ENCODE data around the gene ROBO2.

ROBO2 gene

DNA sequence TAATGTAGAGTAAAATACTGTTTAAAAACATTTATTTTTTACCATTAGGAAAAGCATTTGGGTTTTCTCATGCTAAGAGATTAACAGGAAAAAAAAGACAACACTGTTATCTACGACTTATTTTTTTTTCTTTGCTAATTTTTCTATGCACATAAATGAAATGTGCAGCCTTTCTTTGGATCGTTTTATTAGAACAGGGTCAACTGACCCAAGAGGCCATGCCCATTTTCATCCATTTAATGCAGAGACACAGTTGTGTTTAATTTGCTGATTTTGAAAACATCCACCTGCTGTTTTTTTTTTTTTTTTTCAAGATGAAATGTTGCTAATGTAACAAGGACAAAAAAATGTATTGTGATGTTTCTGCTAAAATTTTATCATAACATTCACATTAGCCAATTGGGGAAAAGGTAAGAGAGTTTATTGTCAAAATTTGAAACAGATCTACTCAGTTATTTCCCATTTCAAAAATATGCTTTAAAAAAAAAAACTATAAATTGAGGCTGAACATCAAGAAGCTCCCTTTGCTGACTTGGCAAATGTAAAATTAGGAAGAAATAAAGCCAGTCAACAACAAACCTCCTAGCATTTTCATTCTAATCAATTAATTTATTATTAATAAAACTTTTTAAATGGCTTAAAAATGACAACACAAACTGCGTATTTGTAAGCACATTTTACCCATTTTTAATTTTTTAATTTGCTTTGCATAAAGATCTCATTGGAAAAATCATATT is 485.2 kb downstream of the ROBO2 start:
- DNase-seq: no peak

DNA sequence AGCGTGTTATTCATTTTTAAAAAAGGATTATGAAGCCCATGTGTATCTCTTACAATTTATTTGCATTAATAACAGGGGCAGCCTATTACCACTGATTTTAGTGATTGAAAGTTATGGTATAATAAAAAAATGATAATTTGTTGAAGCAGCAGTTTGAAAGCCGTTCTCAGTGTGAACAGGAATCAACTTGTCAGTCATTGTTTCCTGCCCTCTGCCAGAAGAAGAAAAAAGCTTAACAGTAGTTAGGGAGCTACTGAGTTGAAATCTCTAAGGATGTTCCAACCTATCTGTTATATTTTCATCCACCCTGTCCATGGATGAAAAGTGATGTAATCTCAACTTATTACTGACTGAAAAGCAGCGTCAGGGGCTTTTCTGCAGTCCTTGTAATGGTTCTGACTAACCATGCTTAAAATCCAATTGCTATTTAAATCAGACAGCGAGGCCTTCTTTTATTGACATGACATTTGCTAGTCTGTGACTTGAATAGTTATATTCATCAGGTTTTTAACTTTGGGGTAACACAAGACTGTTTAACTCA is 486.7 kb downstream of the ROBO2 start:
- no peak for DNase-seq

DNA sequence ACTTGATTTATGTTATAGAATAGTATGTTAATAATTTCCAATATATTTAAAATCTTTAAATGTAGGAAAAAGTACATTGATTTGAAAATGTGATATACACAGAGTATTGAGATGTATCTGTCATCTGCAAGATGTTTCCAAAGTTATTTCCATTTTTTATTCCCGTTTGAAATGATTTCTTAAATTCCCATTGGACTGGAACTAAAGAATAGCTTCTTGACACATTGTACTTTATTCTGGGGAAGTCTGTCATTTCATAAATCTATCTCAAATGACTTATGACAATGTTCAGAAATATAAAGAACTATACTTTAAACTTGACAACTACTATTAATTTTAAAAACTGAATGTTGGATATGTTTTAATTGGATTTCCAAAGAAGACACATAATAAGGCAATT is 489.6 kb downstream of the ROBO2 start:
- DNase-seq: no peak

DNA sequence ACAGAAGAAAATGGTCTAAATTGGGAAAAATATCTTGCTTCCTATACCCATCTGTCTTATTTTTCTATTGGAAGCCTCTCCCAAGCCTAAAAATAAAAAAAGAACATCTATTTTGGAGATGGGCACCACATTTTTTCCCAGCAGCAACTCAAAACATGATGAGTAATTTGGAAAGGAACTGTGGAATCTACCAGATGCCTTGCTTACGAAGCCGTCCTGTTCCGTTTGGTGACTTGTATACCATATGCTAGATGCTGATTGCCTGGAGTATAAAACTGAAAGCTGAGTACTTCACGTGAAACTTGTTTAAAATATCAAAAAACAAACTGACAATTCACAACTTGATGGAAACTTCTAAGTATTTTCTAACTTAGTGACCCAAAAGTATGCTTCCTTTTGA is 491.0 kb downstream of the ROBO2 start:
- no peak for DNase-seq

GRCh38 chr3:77535116-77535515 is 495.2 kb downstream of the ROBO2 start:
- no peak for DNase-seq

DNA sequence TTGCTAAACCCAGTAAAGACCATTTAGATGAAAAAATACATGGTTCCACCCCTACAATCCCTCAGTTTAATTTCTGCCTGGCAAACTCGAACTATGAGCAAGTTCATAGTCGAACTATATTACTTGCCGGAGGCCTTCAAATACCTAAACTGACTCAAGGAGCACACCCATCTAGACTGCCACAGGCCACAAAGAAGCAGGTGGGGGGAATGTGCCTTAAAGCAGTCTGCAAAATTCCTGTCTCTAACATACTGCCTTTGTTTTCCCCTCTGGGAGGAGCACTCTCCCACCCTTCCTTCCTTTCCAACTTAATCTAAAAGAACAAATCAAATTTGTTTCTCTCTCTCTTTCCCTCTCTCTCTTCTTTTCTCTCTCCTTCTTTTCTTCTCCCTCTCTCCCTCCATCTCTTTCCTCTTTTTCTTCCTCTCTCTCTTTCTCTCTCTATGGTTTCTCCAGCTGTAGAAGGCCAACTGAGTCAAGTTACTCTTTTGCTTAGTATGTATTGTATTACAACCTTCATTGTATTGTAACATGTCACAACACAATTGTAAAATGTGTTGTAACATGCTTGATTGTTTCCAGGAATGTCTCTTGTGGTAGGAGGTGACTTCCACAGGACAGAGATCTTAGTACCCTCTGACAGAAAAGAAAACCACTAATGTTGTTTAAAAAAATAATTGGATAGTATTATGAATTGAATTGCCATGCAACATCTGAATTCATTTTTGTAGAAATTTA is 496.3 kb downstream of the ROBO2 start:
- no peak for DNase-seq

GRCh38 chr3:77539014-77539413 is 499.1 kb downstream of the ROBO2 start:
- no peak for DNase-seq

- no peak for DNase-seq
These were observed 499.8 kb downstream of the ROBO2 start for GRCh38 chr3:77539677-77540076.

DNA sequence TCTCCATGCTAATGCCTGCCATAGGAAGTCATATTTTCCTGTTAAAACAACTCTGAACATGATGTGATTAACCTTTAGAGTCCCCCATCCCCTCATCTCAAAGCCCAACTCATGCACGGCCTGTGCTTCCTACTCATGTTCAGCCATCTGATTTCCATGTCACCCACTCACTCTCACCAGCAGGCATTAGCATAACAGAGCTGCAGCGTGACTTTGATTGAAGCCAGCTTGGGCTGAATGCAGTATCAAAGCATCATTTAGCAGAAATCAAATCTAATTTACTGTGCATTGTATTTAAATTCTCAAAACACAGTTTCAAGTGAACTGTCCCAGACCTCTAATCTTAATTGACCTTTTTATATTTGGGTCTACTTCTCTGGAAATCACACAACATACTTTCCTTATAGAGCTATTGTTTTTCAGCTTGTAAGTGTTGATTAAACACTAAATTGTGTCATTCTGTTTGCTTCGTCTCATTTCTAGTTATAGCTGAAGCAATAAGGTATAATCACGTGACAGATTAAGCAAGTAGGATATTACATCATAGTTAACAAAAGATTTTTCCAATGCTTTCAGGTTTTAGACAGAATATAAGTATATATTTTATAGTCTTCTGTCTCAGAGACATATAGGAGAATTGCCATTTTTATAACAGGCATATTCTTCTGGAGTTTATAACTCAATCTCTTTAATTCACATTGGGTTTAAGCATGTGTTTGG is 501.5 kb downstream of the ROBO2 start:
- DNase-seq: no peak

- DNase-seq: no peak
These were observed 506.3 kb downstream of the ROBO2 start for GRCh38 chr3:77546246-77546645.

GRCh38 chr3:77549034-77549433 is 509.1 kb downstream of the ROBO2 start:
- no peak for DNase-seq

GRCh38 chr3:77553240-77553639 is 513.3 kb downstream of the ROBO2 start:
- no peak for DNase-seq

GRCh38 chr3:77562089-77562488 is 522.2 kb downstream of the ROBO2 start:
- DNase-seq: no peak

- DNase-seq: no peak
These were observed 523.1 kb downstream of the ROBO2 start for GRCh38 chr3:77563012-77563411.

DNA sequence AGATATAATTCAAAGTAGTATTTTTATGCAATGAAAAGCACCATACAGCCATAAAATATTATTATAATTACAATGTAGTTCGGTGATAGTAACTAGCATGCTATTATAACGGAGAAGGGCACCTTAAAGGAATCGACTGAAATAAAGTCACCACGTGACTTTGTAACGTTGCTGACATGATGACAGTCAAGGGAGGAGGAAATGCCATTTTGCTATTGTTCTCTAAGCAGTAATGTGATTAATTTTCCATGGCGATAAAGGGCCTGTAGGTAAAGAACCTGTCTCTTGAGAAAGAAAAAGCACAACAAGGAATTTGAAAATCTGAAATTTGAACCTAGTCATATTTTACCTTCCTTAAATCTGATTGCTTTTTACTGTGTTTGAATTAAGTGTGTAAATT is 526.2 kb downstream of the ROBO2 start:
- DNase-seq: no peak

DNA sequence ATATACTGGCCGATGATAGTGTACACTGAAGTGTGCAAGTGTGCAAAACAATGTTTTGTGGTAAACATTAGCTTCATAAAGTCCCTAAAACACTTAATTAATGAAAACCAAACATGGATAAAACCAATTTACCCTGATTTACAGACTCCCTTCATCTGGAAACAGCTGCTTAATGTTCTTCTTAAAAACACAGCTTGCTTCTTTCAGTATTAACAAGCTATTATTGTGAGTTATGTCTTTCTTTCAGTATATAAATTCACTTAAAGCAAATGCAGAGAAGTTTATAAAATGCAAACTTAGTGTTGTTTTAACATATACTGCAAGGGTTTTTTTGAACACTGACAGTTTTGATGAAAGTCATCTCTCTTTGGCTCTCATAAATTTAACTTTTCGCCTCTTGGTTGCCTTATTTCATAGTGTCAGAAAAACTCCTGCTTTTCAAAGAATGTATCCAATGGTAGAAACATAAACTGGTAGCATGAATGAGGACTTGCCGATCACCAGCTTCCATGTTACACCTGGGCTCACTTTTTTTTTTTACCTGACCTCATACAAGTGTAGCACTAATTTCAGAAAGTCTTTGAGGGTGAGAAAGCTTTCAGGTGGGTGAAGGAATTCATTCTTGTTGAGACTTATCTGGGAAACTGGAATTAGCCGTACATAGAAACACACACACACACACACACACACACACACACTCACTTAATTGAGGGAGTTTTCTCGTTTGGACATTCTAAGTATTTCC is 532.2 kb downstream of the ROBO2 start:
- DNase-seq: no peak

- no peak for DNase-seq
These were observed 537.4 kb downstream of the ROBO2 start for GRCh38 chr3:77577264-77577663.

DNA sequence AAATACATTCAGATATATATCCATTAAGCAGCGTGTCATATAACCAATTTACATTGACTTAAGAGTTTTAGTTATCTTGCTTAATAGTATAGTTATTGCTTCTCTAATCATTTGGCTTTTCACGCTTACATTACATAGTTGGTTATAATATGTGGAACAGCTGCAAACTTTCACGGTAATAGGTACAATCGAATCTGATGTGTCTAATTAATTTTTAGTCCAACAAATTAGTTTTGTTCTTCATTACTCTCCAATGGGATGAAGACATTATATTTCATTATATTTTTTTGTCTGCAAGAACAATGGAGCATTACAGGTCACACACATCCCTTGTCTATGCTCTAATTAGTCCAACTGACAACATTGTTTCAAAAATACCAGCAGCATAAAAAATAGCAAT is 546.3 kb downstream of the ROBO2 start:
- no peak for DNase-seq

- DNase-seq: no peak
These were observed 549.0 kb downstream of the ROBO2 start for GRCh38 chr3:77588863-77589262.

GRCh38 chr3:77590191-77590590 is 550.3 kb downstream of the ROBO2 start:
- no peak for DNase-seq

DNA sequence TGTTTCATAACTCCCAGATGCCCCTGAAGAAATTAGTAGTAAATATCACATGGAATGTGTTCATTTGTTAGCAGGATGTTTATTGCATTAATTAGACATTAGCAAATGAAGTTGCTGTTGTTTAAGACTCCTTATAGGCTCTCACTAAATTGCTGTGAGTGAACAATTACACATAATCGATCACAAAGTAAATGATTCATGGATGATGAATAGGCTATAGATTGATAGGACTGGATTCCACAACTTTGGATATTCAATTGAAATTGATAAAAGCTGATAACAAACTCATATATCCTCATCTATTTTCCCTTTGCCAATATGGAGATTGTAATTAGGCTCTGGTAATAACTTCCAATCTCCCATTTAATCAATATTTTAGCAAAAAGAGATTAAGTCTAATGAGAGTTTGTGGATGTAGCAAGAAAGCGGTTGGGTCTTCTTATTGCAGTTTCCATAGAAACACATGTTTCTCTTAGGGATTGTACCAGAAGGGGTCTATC is 555.5 kb downstream of the ROBO2 start:
- DNase-seq: no peak

DNA sequence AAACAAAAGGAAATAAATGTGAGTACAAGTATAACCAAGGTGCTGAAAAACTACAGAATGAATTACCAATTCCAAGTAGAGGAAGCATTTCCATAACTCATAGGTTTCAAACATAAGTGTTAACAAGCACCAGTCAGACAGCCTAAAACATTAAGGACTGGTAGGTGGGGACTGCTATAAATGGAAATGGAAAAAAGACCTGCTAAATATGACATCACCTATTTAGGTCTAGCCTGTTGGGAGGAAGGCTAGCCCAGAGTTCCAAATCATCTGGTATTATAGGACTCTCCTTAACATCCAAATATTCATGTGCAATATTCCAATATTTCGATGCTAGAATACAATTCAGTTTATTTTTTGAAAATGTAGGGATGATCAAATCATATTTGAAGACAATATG is 560.0 kb downstream of the ROBO2 start:
- no peak for DNase-seq
